Measurements from ENCODE around the gene DDX39B. TPM values are rescaled to one million over a fixed set of nuclear protein-coding genes. Genes with fewer than 3 reads are reported as not detected.
"Not testable (repeated sequence)": the region's sequence is repeated elsewhere in the genome, so short reads cannot be mapped to it uniquely, and the experiment has no call there.

The DDX39B gene
- total RNA-seq: 407 and 463 TPM in 2 replicates

GRCh38 chr6:31541658-31542521, at the start of gene DDX39B:
Gene DDX39B, minus strand, starts transcription at chr6:31542003. Its CDS starts 1,471 bp downstream, at chr6:31540532.
- peak within 1 kb of the TSS; percentile 73 for H3K4me3 ChIP-seq (ENCODE audit: low read depth, low read length)
- TF ChIP-seq, protein P1, sequence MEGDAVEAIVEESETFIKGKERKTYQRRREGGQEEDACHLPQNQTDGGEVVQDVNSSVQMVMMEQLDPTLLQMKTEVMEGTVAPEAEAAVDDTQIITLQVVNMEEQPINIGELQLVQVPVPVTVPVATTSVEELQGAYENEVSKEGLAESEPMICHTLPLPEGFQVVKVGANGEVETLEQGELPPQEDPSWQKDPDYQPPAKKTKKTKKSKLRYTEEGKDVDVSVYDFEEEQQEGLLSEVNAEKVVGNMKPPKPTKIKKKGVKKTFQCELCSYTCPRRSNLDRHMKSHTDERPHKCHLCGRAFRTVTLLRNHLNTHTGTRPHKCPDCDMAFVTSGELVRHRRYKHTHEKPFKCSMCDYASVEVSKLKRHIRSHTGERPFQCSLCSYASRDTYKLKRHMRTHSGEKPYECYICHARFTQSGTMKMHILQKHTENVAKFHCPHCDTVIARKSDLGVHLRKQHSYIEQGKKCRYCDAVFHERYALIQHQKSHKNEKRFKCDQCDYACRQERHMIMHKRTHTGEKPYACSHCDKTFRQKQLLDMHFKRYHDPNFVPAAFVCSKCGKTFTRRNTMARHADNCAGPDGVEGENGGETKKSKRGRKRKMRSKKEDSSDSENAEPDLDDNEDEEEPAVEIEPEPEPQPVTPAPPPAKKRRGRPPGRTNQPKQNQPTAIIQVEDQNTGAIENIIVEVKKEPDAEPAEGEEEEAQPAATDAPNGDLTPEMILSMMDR (IDR thresholded peaks at IDR 0.05; ENCODE audit: insufficient read depth, low read depth, low read length): no peak
- peak; percentile 99 for DNase-seq (ENCODE audit: low read depth)

DNA sequence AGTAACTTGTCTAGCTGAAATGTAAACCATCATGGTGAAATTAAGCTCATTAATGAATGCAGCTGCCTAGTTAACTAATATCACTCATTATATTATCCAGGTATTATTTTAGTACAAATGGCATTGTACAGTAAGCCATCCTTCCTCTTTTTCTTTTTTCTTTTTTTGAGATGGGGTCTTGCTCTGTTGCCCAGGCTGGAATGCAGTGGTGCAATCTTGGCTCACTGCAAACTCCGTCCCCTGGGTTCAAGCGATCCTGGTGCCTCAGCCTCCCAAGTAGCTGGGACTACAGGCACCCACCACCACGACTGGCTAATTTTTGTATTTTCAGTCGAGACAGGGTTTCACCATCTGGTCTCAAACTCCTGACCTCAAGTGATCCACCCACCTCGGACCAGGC, 48.9 kb upstream of the DDX39B start:
- not testable (repeated sequence) for DNase-seq (ENCODE audit: low read depth); H3K4me3 ChIP-seq (ENCODE audit: low read depth, low read length)

DNA sequence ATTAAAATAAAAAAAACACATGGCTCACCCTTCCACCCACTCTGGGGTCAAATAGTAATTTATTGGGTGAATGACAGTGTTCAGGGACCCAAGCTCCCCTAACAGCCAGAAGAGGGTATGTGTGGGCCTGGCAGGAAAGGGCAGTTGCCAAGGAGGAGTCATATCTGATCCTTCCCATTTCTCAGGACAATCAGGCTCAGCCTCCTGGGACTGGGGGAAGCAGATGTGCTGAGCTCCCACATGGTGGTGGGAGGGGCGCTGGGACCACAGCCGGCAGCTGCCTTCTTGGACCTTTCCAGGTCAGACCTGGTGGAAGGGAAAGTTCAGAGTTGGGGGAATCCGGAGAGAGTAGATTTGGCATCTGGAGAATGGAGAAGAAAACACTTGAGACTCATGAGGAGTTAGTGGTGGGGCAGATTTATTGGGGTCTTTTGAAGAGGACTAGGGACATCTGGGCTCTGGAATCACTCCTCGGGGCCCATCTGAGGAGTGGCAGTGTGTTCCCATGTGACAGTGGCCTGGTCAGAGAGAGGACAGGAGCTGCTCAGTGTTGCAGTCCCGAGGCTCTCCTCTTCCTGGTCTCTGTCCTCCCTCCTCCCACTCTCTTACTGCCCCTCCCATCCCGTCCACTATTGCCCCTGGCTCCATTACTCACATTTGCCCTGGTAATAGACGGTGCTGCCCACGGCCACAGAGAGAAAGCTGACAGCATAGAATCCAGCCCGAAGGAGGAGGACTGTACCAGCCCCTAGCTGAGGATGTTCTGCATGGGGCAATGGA, 47.3 kb upstream of the DDX39B start:
- H3K4me3 ChIP-seq (ENCODE audit: low read depth, low read length): no peak overlapping the region
- no peak for DNase-seq (ENCODE audit: low read depth)
- TF ChIP-seq, protein P1 (IDR thresholded peaks at IDR 0.05; ENCODE audit: insufficient read depth, low read depth, low read length): no peak

- DNase-seq (ENCODE audit: low read depth): no peak
- H3K4me3 ChIP-seq (ENCODE audit: low read depth, low read length): no peak overlapping the region
- TF ChIP-seq, protein P1 (IDR thresholded peaks at IDR 0.05; ENCODE audit: insufficient read depth, low read depth, low read length): no peak
These were observed 46.3 kb upstream of the DDX39B start for GRCh38 chr6:31587791-31588777.

DNA sequence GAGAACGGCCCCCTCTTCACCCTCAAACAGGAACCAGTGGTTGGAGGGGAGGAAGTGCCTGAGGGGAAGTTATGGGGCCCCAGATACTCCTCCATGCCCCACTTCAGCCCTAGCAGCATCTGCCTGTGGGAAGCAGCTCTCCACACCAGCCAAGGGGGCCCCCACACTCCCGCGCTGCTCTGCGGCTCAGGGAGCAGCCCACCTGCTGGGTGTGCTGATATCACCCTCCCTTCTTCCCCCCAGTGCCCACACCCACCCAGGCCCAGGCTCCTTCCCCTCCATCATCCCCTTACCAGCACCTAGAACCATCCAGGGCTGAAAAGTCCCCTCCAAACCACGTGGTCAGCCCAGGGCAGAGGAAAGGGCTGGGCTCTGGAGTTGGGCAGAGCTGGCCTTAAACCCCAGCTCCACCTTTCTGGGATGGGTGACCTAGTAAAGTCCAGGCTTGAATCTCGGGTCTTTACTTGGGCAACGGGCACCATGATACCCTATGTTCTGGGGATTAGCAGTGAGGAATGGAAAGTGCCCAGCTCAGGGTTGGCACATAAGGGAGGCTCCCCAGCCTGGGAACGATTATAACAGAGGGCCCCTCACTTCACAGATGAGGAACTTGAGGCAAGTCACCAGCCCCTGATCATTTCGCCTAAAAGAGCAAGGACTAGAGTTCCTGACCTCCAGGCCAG, 44.9 kb upstream of the DDX39B start:
- no peak for DNase-seq (ENCODE audit: low read depth)
- TF ChIP-seq, protein P1 (IDR thresholded peaks at IDR 0.05; ENCODE audit: insufficient read depth, low read depth, low read length): no peak
- no peak overlapping the region for H3K4me3 ChIP-seq (ENCODE audit: low read depth, low read length)

DNA sequence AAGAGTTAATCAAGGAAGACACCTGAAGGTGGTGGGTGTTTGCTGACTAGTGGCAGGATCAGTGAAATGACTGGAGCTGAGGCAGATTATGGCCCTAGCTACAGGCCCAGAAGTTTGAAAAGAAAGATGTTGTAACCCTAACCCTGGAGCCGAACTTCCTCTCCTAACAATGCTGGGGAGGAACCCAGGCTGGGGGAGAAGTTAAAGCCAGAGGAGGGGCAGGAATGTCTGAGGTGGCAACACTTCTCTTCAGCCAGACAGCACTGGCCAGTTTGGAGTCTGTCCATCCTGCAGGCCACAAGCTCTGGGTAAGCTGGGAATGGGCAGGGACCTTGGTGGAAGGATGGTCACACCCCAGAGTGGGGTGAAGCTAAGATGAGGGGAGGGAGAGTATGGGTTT, 44.2 kb upstream of the DDX39B start, which contains the start of gene LST1:
Gene LST1, plus strand, starts transcription at position 270 of the 400 bp plus-strand sequence. CDS start 1,023 bp downstream, outside the sequence.
- no peak for DNase-seq (ENCODE audit: low read depth)
- no peak within 1 kb of the TSS for H3K4me3 ChIP-seq (ENCODE audit: low read depth, low read length)
- TF ChIP-seq, protein P1 (IDR thresholded peaks at IDR 0.05; ENCODE audit: insufficient read depth, low read depth, low read length): no peak
